WTC11 (cell line): ENCODE results near the gene HCST. TPM values are rescaled to one million over a fixed set of nuclear protein-coding genes. Genes with fewer than 3 reads are reported as not detected.

Experiments
- ATAC-seq: fragments of 200-7000 bp; cut with Tn5 transposase; 2 replicates; pipeline ENCODE4 v1.10.0; 2021; ENCODE audit warnings: mild to moderate bottlenecking, moderate library complexity
- CTCF ChIA-PET: fragments of 300-600 bp; sonication (Branson Sonifier 250); formaldehyde crosslinking; loops from one replicate; lab custom pipeline; 2021; ENCODE audit warnings: antibody characterized with exemption; lab: Charles Lee
- POLR2A ChIA-PET: fragments of 350-600 bp; sonication (Branson Sonifier 250); formaldehyde crosslinking; loops from one replicate; lab custom pipeline; 2021; ENCODE audit warnings: antibody characterized with exemption; lab: Charles Lee
- DNase-seq: peaks from one replicate; pipeline ENCODE4 v3.0.0; 2021; ENCODE audit warnings: low spot score
- H3K27ac Mint-ChIP-seq: 2 replicates; pipeline ENCODE4 v1.8.0; 2021; ENCODE audit warnings: mixed read lengths
- H3K27me3 Mint-ChIP-seq: 2 replicates; pipeline ENCODE4 v1.8.0; 2021; ENCODE audit warnings: low read depth, mild to moderate bottlenecking, moderate library complexity, mixed read lengths
- H3K36me3 Mint-ChIP-seq: 2 replicates; pipeline ENCODE4 v1.8.0; 2021; ENCODE audit warnings: mixed read lengths
- H3K4me1 Mint-ChIP-seq: 2 replicates; pipeline ENCODE4 v1.8.0; 2022; ENCODE audit warnings: mixed read lengths
- H3K4me3 Mint-ChIP-seq: 2 replicates; pipeline ENCODE4 v1.8.0; 2021; ENCODE audit warnings: mild to moderate bottlenecking, moderate library complexity, mixed read lengths
- H3K9me3 Mint-ChIP-seq: 2 replicates; pipeline ENCODE4 v1.8.0; 2021; ENCODE audit warnings: mixed read lengths
- ATF1 ChIP-seq: sonication (generic); formaldehyde crosslinking; IDR thresholded peaks from 2 replicates; pipeline ENCODE4 v1.8.1; 2023; ENCODE audit warnings: mild to moderate bottlenecking, moderate library complexity, missing genetic modification reagents
- CREM ChIP-seq: sonication (generic); formaldehyde crosslinking; IDR thresholded peaks from 2 replicates; pipeline ENCODE4 v1.8.1; 2022; ENCODE audit warnings: mild to moderate bottlenecking, missing genetic modification reagents, moderate library complexity
- CTCF ChIP-seq: fragments of 200-600 bp; IDR thresholded peaks from 2 replicates; pipeline ENCODE4 v1.8.0; 2022; ENCODE audit warnings: antibody characterized with exemption
- ERG ChIP-seq: fragments of 250-450 bp; sonication (Bioruptor Pico); IDR thresholded peaks from 2 replicates; pipeline ENCODE4 v1.8.0; 2021; ENCODE audit warnings: mild to moderate bottlenecking
- FOXK1 ChIP-seq: sonication (generic); formaldehyde crosslinking; IDR thresholded peaks from 2 replicates; pipeline ENCODE4 v1.8.0; 2022; ENCODE audit warnings: mild to moderate bottlenecking, moderate library complexity, missing genetic modification reagents
- GRHL2 ChIP-seq: fragments of 250-450 bp; sonication (Bioruptor Pico); IDR thresholded peaks from 2 replicates; pipeline ENCODE4 v1.8.0; 2022; ENCODE audit warnings: mild to moderate bottlenecking, moderate library complexity; ENCODE audit not compliant: insufficient replicate concordance, severe bottlenecking
- IRF1 ChIP-seq: sonication (generic); formaldehyde crosslinking; IDR thresholded peaks from 2 replicates; pipeline ENCODE4 v1.8.0; 2023; ENCODE audit warnings: missing genetic modification reagents
- IRF2 ChIP-seq: sonication (generic); formaldehyde crosslinking; IDR thresholded peaks from 2 replicates; pipeline ENCODE4 v1.8.0; 2022; ENCODE audit warnings: low read depth, missing genetic modification reagents, borderline replicate concordance
- KAT7 ChIP-seq: sonication (generic); formaldehyde crosslinking; IDR thresholded peaks from 2 replicates; pipeline ENCODE4 v1.8.1; 2023; ENCODE audit warnings: missing genetic modification reagents, mild to moderate bottlenecking, borderline replicate concordance
- NR1H2 ChIP-seq: sonication (generic); formaldehyde crosslinking; IDR thresholded peaks from 2 replicates; pipeline ENCODE4 v1.9.0; 2021; ENCODE audit warnings: mild to moderate bottlenecking, moderate library complexity, missing genetic modification reagents
- NR2C2 ChIP-seq: sonication (generic); formaldehyde crosslinking; IDR thresholded peaks from 2 replicates; pipeline ENCODE4 v1.8.0; 2022; ENCODE audit warnings: mild to moderate bottlenecking, missing genetic modification reagents
- PRRX2 ChIP-seq: fragments of 250-450 bp; sonication (Bioruptor Pico); IDR thresholded peaks from 2 replicates; pipeline ENCODE4 v1.8.0; 2021; ENCODE audit warnings: mild to moderate bottlenecking
- RELA ChIP-seq: sonication (generic); formaldehyde crosslinking; IDR thresholded peaks from 2 replicates; pipeline ENCODE4 v1.8.1; 2022; ENCODE audit warnings: missing genetic modification reagents, mild to moderate bottlenecking, borderline replicate concordance
- RORB ChIP-seq: fragments of 250-450 bp; sonication (Bioruptor Pico); IDR thresholded peaks from 2 replicates; pipeline ENCODE4 v1.9.0; 2021; ENCODE audit warnings: mild to moderate bottlenecking
- SMAD3 ChIP-seq: sonication (generic); formaldehyde crosslinking; IDR thresholded peaks from 2 replicates; pipeline ENCODE4 v1.8.0; 2022; ENCODE audit warnings: missing genetic modification reagents, mild to moderate bottlenecking, borderline replicate concordance
- SP1 ChIP-seq: sonication (generic); formaldehyde crosslinking; conservative IDR thresholded peaks from 2 replicates; pipeline ENCODE4 v1.8.1; 2022; ENCODE audit warnings: missing genetic modification reagents
- USF2 ChIP-seq: sonication (generic); formaldehyde crosslinking; IDR thresholded peaks from 2 replicates; pipeline ENCODE4 v1.8.1; 2023; ENCODE audit warnings: mild to moderate bottlenecking, missing genetic modification reagents, moderate library complexity
- ZBTB21 ChIP-seq: sonication (generic); formaldehyde crosslinking; IDR thresholded peaks from 2 replicates; pipeline ENCODE4 v1.8.1; 2023; ENCODE audit warnings: mild to moderate bottlenecking, missing genetic modification reagents, borderline replicate concordance
- ZNF219 ChIP-seq: sonication (generic); formaldehyde crosslinking; IDR thresholded peaks from 2 replicates; pipeline ENCODE4 v1.8.0; 2023; ENCODE audit warnings: missing genetic modification reagents, mild to moderate bottlenecking, borderline replicate concordance
- ZNF423 ChIP-seq: fragments of 250-450 bp; sonication (Bioruptor Pico); IDR thresholded peaks from 2 replicates; pipeline ENCODE4 v2.1.2; 2022; ENCODE audit warnings: mild to moderate bottlenecking, moderate library complexity
- ZNF671 ChIP-seq: fragments of 250-450 bp; sonication (Bioruptor Pico); IDR thresholded peaks from 2 replicates; pipeline ENCODE4 v1.8.0; 2021; ENCODE audit warnings: mild to moderate bottlenecking
- total RNA-seq: library from RNA; stranded (reverse); gene quantifications from 3 replicates; pipeline ENCODE4 v1.2.3, GENCODE V29; 2021

Gene HCST
- total RNA-seq, 1 experiment from 2014 or later = 1.9 TPM

GRCh38 chr19:35921012-35921411 is 18.7 kb downstream of the HCST start:
- no peak overlapping the region for H3K4me3 Mint-ChIP-seq
- ATAC-seq (no peak), DNase-seq (no peak)
- POLR2A ChIA-PET = no interaction called here
- H3K4me1 Mint-ChIP-seq = peaks cover 9% of the 10 kb centered on the region
- H3K36me3 Mint-ChIP-seq = 0 out of 2 replicates have a peak, but pooled peaks cover 6% of the 10 kb centered on the region
- H3K9me3 Mint-ChIP-seq = peaks cover 14% of the 10 kb centered on the region
- H3K27ac Mint-ChIP-seq = no peak overlapping the region
- peaks cover 7% of the 10 kb centered on the region for H3K27me3 Mint-ChIP-seq
- TF ChIP-seq NR1H2 (CRISPR knock-in tag) = no peak
- CTCF ChIA-PET = no interaction called here

- H3K27ac Mint-ChIP-seq = no peak overlapping the region
- H3K27me3 Mint-ChIP-seq = peaks cover 14% of the 10 kb centered on the region
- no peak for DNase-seq
- H3K36me3 Mint-ChIP-seq = 0 out of 2 replicates have a peak, but pooled peaks cover 6% of the 10 kb centered on the region
- TF ChIP-seq ATF1 (CRISPR knock-in tag) = no peak
- no peak for TF ChIP-seq ZNF671 (CRISPR knock-in tag)
- no peak for TF ChIP-seq GRHL2 (CRISPR knock-in tag)
- TF ChIP-seq IRF2 = no peak
- no peak for TF ChIP-seq ZBTB21
- no peak for TF ChIP-seq SMAD3 (CRISPR knock-in tag)
- no peak for TF ChIP-seq FOXK1
- TF ChIP-seq ZNF423 (CRISPR knock-in tag) = no peak
- no peak for TF ChIP-seq KAT7
- TF ChIP-seq USF2 (CRISPR knock-in tag) = no peak
- TF ChIP-seq ZNF219 (CRISPR knock-in tag) = no peak
- no peak for TF ChIP-seq RELA (CRISPR knock-in tag)
- TF ChIP-seq, all 79 proteins: peak for 0
- POLR2A ChIA-PET = no interaction called here
- peaks cover 9% of the 10 kb centered on the region for H3K4me1 Mint-ChIP-seq
- CTCF ChIA-PET = interaction anchor here (1.2 to 1.3 kb wide), 2 partner anchors 43 to 75 kb away, joined by 3 read pairs; no protein-coding TSS in a partner anchor
- peaks cover 14% of the 10 kb centered on the region for H3K9me3 Mint-ChIP-seq
- no peak overlapping the region for H3K4me3 Mint-ChIP-seq
- no peak for ATAC-seq
These were observed 23.2 kb downstream of the HCST start for GRCh38 chr19:35925501-35925900.

- no peak for ATAC-seq
These were observed 26.2 kb downstream of the HCST start for GRCh38 chr19:35928507-35928906.

GRCh38 chr19:35929876-35930275 is 27.5 kb downstream of the HCST start:
- peaks cover 15% of the 10 kb centered on the region for H3K4me1 Mint-ChIP-seq
- ChIA-PET POLR2A (no interaction called here), CTCF (no interaction called here)
- no peak for TF ChIP-seq CTCF
- TF ChIP-seq PRRX2 (CRISPR knock-in tag) = no peak
- TF ChIP-seq NR2C2 (CRISPR knock-in tag) = no peak
- no peak for TF ChIP-seq SP1 (CRISPR knock-in tag)
- no peak for TF ChIP-seq CREM
- TF ChIP-seq IRF1 (CRISPR knock-in tag) = no peak
- TF ChIP-seq RORB (CRISPR knock-in tag) = no peak
- H3K27me3 Mint-ChIP-seq = peaks cover 14% of the 10 kb centered on the region
- 0 out of 2 replicates have a peak, but pooled peaks cover 6% of the 10 kb centered on the region for H3K36me3 Mint-ChIP-seq
- ATAC-seq (no peak), DNase-seq (no peak)
- H3K9me3 Mint-ChIP-seq = peaks cover 14% of the 10 kb centered on the region
- peak overlapping the region; percentile 3; the same call in 1 of the 2 replicates for H3K27ac Mint-ChIP-seq
- no peak overlapping the region for H3K4me3 Mint-ChIP-seq

More at GRCh38 chr19:35928507-35928906, 26.2 kb downstream of the HCST start:
- no peak for TF ChIP-seq ERG (CRISPR knock-in tag)
- Mint-ChIP-seq H3K27me3 (peaks cover 14% of the 10 kb centered on the region), H3K4me3 (no peak overlapping the region), H3K9me3 (peaks cover 14% of the 10 kb centered on the region), H3K4me1 (peaks cover 21% of the 10 kb centered on the region), H3K36me3 (0 out of 2 replicates have a peak, but pooled peaks cover 6% of the 10 kb centered on the region), H3K27ac (no peak overlapping the region)
- POLR2A ChIA-PET = no interaction called here
- DNase-seq = no peak
- CTCF ChIA-PET = interaction anchor here (0.9 kb wide), 1 partner anchor 10 kb away, joined by 3 read pairs; no protein-coding TSS in a partner anchor
